NCI-H146 treated with DMSO at 0.1 percent for 48 hours (cell line): ENCODE results near the gene APEH.

Source experiments
- DNase-seq: peaks from one replicate; lab custom pipeline; 2025; ENCODE audit not compliant: unreplicated experiment; lab: John Stamatoyannopoulos, UW

Gene APEH

GRCh38 chr3:49723628-49724551 is 49.7 kb downstream of the APEH start, which contains the start of gene GMPPB:
GMPPB (minus strand) TSS chr3:49723951; CDS start chr3:49723726, 225 bp downstream.
- DNase-seq = peak; percentile 72

- DNase-seq = no peak
Observed at GRCh38 chr3:49724586-49724985, 50.4 kb downstream of the APEH start.

- DNase-seq = no peak
Observed at GRCh38 chr3:49725906-49726681, 51.9 kb downstream of the APEH start.

- no peak for DNase-seq
Observed at GRCh38 chr3:49727154-49727923, 53.2 kb downstream of the APEH start.

GRCh38 chr3:49727924-49728361 is 53.8 kb downstream of the APEH start:
- no peak for DNase-seq

- DNase-seq = no peak
Observed at GRCh38 chr3:49729966-49730609, 55.9 kb downstream of the APEH start.

- no peak for DNase-seq
Observed at GRCh38 chr3:49732597-49732996, 58.4 kb downstream of the APEH start.

- DNase-seq = no peak
Observed at GRCh38 chr3:49733551-49733950, 59.4 kb downstream of the APEH start.
